Pancreas (tissue), 10 donors: Measurements from ENCODE around the gene UBB. TPM values are rescaled to one million over a fixed set of nuclear protein-coding genes. Genes with fewer than 3 reads are reported as not detected.
A peak's percentile ranks its signal among the peaks of the same experiment; 100 is the strongest.

ENCODE experiments used
- ATAC-seq, 4 donors: fragments of 200-7000 bp; cut with Tn5 transposase; one replicate each; pipeline versions ENCODE4 v1.8.0 to v1.9.1; 2020; ENCODE audit warnings: mild to moderate bottlenecking in 4 of 4, moderate library complexity in 4 of 4
- DNase-seq, 6 donors: peaks; one replicate each; pipeline ENCODE4 v3.0.0-alpha.2; 2020
- FAIRE-seq: peaks from 2 replicates; lab custom pipeline; 2012; peaks lifted over from hg19 to GRCh38; lab: Jason Lieb, UNC
- H3K27ac ChIP-seq, 4 donors: fragments of 200-600 bp; sonication (generic); 1 replicate in 3 of 4; 2 replicates in 1 of 4; pipeline versions ENCODE4 v1.5.0 to v1.8.0; 2020
- H3K27me3 ChIP-seq, 4 donors: fragments of 200-600 bp; one replicate each; pipeline ENCODE4 v1.8.0; 2021
- H3K36me3 ChIP-seq, 3 donors: fragments of 200-600 bp; sonication (generic) in 1 of 3; one replicate each; pipeline versions ENCODE4 v1.5.0 to v1.8.0; 2020 to 2021
- H3K4me1 ChIP-seq, 3 donors: fragments of 200-600 bp; one replicate each; pipeline ENCODE4 v1.8.0; 2021
- H3K4me3 ChIP-seq, 4 donors: fragments of 200-600 bp; sonication (generic) in 2 of 4; one replicate each; pipeline versions ENCODE4 v1.5.0 to v1.8.0; 2020 to 2021
- H3K9me3 ChIP-seq, 4 donors: fragments of 200-600 bp; one replicate each; pipeline ENCODE4 v1.8.0; 2021
- CTCF ChIP-seq, 4 donors: fragments of 200-600 bp; sonication (generic) in 3 of 4; IDR thresholded peaks; one replicate each; pipeline versions ENCODE4 v1.5.0 to v1.8.0; 2021; ENCODE audit warnings: antibody characterized with exemption in 4 of 4
- WGBS, 2 donors: extraction: QIAGEN DNeasy Blood & Tissue Kit; methylation state at CpG; one replicate each; pipeline ENCODE4 v1.1.7; 2013; 5-methylcytosine and 5-hydroxymethylcytosine counted together
- intact Hi-C, 3 donors: fragments of 100-400 bp; cut with DNase I; formaldehyde crosslinking; loops; one replicate each; pipeline versions ENCODE4 v1.11.1 to v1.14.2; 2022
- polyA plus RNA-seq, 2 donors: library from polyadenylated mRNA; stranded (reverse); fragments of 200-250 nt; gene quantifications; one replicate each; pipeline ENCODE4 v1.2.3, GENCODE V29; 2013
- total RNA-seq, 6 donors: library from RNA; stranded (reverse); fragmentation: NEBNext Ultra II Directional in 4 of 6; extraction: Animal tissue kit (Norgen Biotek cat#: 25700) in 4 of 6; gene quantifications; one replicate each; pipeline versions ENCODE4 v1.2.1 to v1.2.4, GENCODE V29; 2021 to 2023
- donor health status: healthy with polysubstance abuse.
- donor health status: DM: no; HTN: no; CAD: no; lungs with moderate emphysema.
- donor health status: DM: no; HTN: no; CAD: no.
- donor health status: control.
- donor health status: control.
- donor health status: Bipolar disorder and iron deficiency.
- donor health status: DM: yes; HTN: yes; CAD: no.
- donor health status: DM: no; HTN: no; CAD: no.
- donor health status: DM: no; HTN: no; CAD: no.
- donor health status: DM: yes; HTN: yes; CAD: no.

UBB gene
- total and polyA plus RNA-seq, 8 donors: 321 to 972 (median 684) TPM

- 79 to 80% methylated on average over 7 of the region's 7 CpGs for WGBS, 2 donors
- Histone ChIP-seq H3K36me3 (no peaks in the 10 kb centered on the region), H3K27ac (no peak overlapping the region), H3K4me3 (no peak overlapping the region), H3K27me3 (no peaks in the 10 kb centered on the region), H3K9me3 (no peaks in the 10 kb centered on the region), H3K4me1 (peaks cover 0 to 7% (median 0%) of the 10 kb centered on the region in 3 donors)
- TF ChIP-seq CTCF (IDR thresholded peaks at IDR 0.05): no peak
- FAIRE-seq (no peak), ATAC-seq (no peak), DNase-seq (no peak)
- intact Hi-C loops: no loop called here
Measured at GRCh38 chr17:16417896-16418684, 37.2 kb downstream of the UBB start.

- FAIRE-seq: no peak
- DNase-seq: no peak
- no peak for TF ChIP-seq CTCF (IDR thresholded peaks at IDR 0.05)
- intact Hi-C loops: no loop called here
- Histone ChIP-seq H3K9me3 (no peaks in the 10 kb centered on the region), H3K27me3 (no peaks in the 10 kb centered on the region), H3K27ac (peak overlapping the region in 1 of 4 donors; percentile 48), H3K4me3 (no peak overlapping the region), H3K36me3 (no peaks in the 10 kb centered on the region), H3K4me1 (peaks cover 0 to 7% (median 0%) of the 10 kb centered on the region in 3 donors)
- ATAC-seq: no peak
- 48 to 77% methylated on average over 1 to 2 of the region's 2 CpGs for WGBS, 2 donors
Measured at GRCh38 chr17:16418685-16419068, 37.8 kb downstream of the UBB start.

- Histone ChIP-seq H3K36me3 (no peaks in the 10 kb centered on the region), H3K4me1 (peaks cover 0 to 7% (median 0%) of the 10 kb centered on the region in 3 donors), H3K4me3 (no peak overlapping the region), H3K27ac (peak overlapping the region in 1 of 4 donors; percentile 48), H3K9me3 (no peaks in the 10 kb centered on the region), H3K27me3 (no peaks in the 10 kb centered on the region)
- intact Hi-C loops: no loop called here
- no peak for TF ChIP-seq CTCF (IDR thresholded peaks at IDR 0.05)
- no peak for FAIRE-seq
- DNase-seq: no peak
- WGBS, 2 donors: 83 to 84% methylated on average over 8 of the region's 8 CpGs
- peak in 2 of 4 donors; percentile 11 to 36 for ATAC-seq
Measured at GRCh38 chr17:16419074-16419928, 38.4 kb downstream of the UBB start.

GRCh38 chr17:16419929-16420271 lies 39.0 kb downstream of the UBB start:
- intact Hi-C loops: no loop called here

More at GRCh38 chr17:16419929-16420271, 39.0 kb downstream of the UBB start:
- ATAC-seq (peak in 1 of 4 donors; percentile 4), FAIRE-seq (no peak), DNase-seq (no peak)
- Histone ChIP-seq H3K36me3 (no peaks in the 10 kb centered on the region), H3K4me1 (peaks cover 0 to 7% (median 2%) of the 10 kb centered on the region in 3 donors), H3K27me3 (no peaks in the 10 kb centered on the region), H3K27ac (peak overlapping the region in 1 of 4 donors; percentile 47), H3K9me3 (no peaks in the 10 kb centered on the region), H3K4me3 (no peak overlapping the region)
- no peak for TF ChIP-seq CTCF (IDR thresholded peaks at IDR 0.05)
- WGBS, 2 donors: 83 to 91% methylated on average over 10 of the region's 10 CpGs
